NCI-H69 (cell line): ENCODE results near the gene PDZK1.
"Not testable (repeated sequence)": the region's sequence is repeated elsewhere in the genome, so short reads cannot be mapped to it uniquely, and the experiment has no call there.

Experiments
- DNase-seq: peaks from one replicate; lab custom pipeline; 2025; lab: John Stamatoyannopoulos, UW

PDZK1 gene

GRCh38 chr1:145710291-145711027, 3.3 kb upstream of the PDZK1 start:
- DNase-seq: no peak

DNA sequence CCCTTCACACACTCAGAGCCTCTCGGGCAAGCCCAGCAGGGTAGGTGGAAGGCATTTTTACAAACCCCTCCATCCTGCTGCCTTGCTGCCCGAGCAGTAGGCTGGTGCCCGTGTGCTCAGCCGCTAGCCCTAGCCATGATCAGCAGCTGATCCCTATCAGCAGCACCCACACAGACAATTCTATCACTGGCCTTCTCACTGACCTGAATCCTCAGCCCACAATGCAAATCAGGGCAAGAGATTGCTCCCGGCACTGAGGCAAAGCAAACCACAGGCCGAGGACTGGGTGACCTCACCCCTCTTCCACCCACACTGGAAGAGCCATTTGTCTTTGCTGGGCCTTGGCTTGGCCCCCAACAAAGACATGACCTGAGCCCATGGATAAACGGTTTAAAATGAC, 895 bp upstream of the PDZK1 start:
- DNase-seq: no peak

GRCh38 chr1:145706086-145706664, 993 bp downstream of the PDZK1 start:
- no peak for DNase-seq

- DNase-seq: no peak
These were observed 1.5 kb downstream of the PDZK1 start for GRCh38 chr1:145705622-145706021.

DNA sequence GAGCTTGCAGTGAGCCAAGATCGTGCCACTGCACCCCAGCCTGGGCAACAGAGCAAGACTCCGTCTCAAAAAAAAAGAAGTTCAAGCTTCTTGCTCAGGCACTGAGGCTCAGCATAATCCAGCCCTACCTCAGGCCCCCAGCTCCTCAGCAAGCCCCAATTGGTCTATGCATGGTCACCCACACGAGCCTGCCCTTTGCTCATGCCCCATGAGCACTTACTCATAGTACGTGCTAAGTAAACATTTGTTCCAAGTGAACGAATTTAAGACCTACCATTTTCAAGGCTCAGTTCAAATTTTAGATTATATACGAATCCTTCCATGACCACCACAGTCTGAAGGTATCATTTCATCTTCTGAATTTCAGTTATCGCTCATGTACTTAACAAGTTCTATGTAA, 4.3 kb downstream of the PDZK1 start:
- DNase-seq: no peak

GRCh38 chr1:145702052-145702451, 5.1 kb downstream of the PDZK1 start:
- DNase-seq: no peak

DNA sequence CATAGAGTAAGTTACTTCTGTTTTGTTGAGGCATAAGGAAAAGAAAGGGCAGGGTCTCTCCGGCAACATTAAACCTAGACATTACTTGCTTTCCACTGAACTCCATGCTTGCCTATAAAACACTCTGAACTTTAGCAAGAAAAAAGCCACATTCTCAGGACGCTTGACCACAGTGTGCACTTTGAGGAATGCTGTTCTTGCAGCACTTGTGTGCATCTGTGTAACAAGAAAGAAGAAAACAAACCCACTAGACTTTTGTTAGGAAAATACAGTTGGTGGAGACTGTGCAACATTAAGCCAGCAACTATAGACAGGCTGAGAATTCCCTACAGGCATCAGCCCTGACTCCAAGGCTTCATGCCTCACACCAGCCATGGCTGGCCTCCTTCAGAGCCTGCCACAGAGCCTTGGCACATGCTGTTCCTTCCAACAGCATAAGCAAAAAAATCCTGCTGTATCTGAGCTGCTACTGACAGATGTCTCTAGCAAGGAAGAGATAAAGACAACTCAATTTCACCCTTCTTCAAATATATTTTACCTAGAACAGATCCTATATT, 5.8 kb downstream of the PDZK1 start:
- DNase-seq: no peak

DNA sequence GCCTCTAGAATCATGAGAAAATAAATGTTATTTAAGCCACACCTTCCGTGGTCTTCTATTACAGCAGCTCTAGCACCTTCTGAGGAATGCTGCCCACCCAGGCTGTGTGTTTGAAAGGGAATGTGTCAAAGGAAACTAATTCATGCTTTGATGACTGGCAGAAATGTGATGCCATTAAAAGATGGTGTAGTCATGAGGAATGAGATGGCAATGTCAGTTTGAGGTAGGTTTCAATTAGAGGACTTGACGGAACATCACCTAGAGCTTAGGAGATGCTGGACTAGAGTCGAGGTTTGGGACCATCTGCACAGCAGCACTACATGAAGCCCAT, 10.6 kb downstream of the PDZK1 start:
- DNase-seq: no peak

- no peak for DNase-seq
These were observed 11.1 kb downstream of the PDZK1 start for GRCh38 chr1:145695821-145696629.

GRCh38 chr1:145692785-145693443, 14.3 kb downstream of the PDZK1 start:
- no peak for DNase-seq

DNA sequence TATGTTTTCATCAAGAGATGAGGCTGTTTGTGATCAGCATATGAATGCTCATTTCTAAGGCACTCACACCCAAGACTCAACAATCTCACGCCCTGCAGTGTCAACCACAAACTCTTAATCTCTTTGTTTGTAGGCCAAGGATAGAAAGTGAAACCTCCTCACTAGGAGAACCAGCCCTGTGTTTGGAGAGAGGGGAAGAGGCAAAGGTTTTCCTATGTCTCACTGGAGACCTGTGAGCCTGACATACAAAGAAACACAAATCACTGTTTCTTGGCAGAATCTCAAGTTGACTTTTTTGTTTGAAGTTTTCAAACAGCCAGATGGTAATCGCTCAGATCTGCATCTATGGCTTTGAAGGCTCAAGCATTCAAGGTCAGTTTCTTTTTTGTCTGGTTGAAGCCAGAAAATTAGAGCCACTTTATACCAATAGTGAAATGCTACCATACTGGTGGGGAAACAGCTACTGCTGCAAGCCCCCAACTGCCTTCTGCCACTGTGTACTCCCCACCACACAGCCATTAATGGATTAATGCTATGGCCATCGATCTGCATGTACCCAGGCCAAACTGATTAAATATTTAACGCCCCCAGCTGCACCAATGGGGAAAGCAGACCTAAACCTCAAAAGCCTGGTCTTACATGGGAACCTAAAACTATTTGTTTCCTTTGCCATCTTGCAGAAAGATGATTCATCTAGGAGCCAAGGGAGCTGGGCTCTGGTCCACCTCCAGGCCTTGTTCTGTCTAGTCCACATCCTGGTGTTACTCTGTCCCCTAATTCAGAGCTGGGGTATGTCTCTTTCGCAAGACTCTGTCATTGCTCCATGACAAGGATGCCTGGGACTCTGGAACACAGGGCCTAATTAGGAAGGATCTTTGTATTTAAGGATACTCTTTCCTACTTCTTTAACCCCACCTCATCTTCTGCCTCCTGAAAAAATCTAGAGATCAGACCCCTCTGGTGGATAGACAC, 16.3 kb downstream of the PDZK1 start:
- peak; percentile 75 for DNase-seq

- peak; percentile 12 for DNase-seq
These were observed 17.2 kb downstream of the PDZK1 start for GRCh38 chr1:145689922-145690321.

- DNase-seq: no peak
These were observed 18.2 kb downstream of the PDZK1 start for GRCh38 chr1:145688924-145689323.

GRCh38 chr1:145688328-145688727, 18.8 kb downstream of the PDZK1 start:
- DNase-seq: no peak

GRCh38 chr1:145686078-145686477, 21.1 kb downstream of the PDZK1 start:
- not testable (repeated sequence) for DNase-seq

DNA sequence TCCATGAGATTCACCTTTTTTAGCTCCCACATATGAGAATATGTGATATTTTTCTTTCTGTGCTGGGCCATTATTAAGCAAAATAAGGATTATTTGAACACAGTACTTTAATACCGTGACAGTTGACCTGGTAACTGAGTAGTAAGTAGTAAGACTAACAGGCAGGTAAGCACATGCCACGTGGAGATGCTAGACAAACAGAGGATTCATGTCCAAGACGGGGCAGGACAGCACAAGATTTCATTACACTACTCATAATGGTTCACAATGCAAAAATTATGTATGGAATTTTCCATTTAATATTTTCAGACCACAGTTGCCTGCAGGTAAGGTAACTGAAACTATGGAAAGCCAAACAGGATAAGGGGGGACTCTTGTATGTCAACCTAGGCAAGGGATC, 22.3 kb downstream of the PDZK1 start:
- DNase-seq: not testable (repeated sequence)

- not testable (repeated sequence) for DNase-seq
These were observed 34.0 kb downstream of the PDZK1 start for GRCh38 chr1:145673217-145673616.

DNA sequence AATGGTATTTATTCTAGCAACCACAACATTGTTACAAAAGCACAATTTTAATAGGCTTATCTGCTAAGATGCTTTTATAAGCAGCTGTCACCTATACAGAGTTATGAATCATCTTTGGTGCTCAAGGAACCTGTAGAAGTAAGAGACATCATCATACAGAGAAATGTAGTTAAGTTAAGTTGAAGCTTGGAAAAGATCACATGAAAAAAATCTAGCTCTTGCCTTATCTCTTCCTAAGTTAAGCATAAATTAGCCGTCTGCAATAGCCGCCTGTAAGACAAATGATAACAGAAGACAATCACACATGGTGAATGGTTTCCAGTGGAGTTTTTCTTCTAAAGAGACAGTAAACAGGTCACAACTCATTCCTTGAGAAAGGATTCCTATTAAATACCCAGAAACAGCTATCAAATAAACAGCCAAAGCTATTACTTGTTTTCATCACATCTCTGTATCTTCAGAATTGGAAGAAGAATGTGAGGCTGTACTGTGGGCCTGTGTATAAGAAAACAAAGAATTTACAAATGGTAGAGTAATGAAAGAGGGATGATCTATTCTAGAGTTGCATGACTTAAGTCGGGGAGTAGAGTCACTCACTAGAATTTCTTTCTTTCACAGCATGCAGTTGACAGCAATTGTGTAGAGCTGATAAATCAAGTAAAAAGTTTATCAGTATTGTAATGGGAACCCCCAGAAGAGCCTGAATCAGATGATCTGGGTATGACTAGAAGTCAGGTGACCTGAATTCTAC, 36.0 kb downstream of the PDZK1 start:
- not testable (repeated sequence) for DNase-seq

GRCh38 chr1:145665015-145665414, 42.2 kb downstream of the PDZK1 start:
- not testable (repeated sequence) for DNase-seq

GRCh38 chr1:145662502-145662901, 44.7 kb downstream of the PDZK1 start:
- peak; percentile 88 for DNase-seq
